ENCODE data around the gene DOCK1. TPM values are rescaled to one million over a fixed set of nuclear protein-coding genes. Genes with fewer than 3 reads are reported as not detected.
A peak's percentile ranks its signal among the peaks of the same experiment; 100 is the strongest.
"Not testable (repeated sequence)": the region's sequence is repeated elsewhere in the genome, so short reads cannot be mapped to it uniquely, and the experiment has no call there.

The DOCK1 gene
- total and polyA plus RNA-seq, 2 experiments from 2014 or later = 22.8 to 45.6 TPM

- no peaks in the 10 kb centered on the region for H3F3A ChIP-seq (ENCODE audit: insufficient read depth)
- no peaks in the 10 kb centered on the region for H3K9me2 ChIP-seq (ENCODE audit: insufficient read depth)
- TF ChIP-seq EZH2phosphoT487 (IDR thresholded peaks at IDR 0.05; ENCODE audit: insufficient read depth, low read depth) (no peak), EZH2 (IDR thresholded peaks at IDR 0.05; ENCODE audit: insufficient read depth, poor library complexity, severe bottlenecking) (no peak)
- no peak overlapping the region for H2AFZ ChIP-seq
- WGBS, 2 experiments (ENCODE audit: low coverage in 1 of 2, low lambda C conversion rate in 2 of 2, missing lambda C conversion rate in 2 of 2) = 41 to 47% methylated on average over 5 of the region's 5 CpGs
- DNase-seq = peak; percentile 54
- peaks cover 12% of the 10 kb centered on the region; the same call in 1 of the 2 replicates for H3K27me3 ChIP-seq (replicated peaks; ENCODE audit: insufficient read depth)
- no peaks in the 10 kb centered on the region for H3K36me3 ChIP-seq (ENCODE audit: low read depth)
- no peak overlapping the region for H3K27ac ChIP-seq
- no peak overlapping the region for H3K9ac ChIP-seq
- H3K4me3 ChIP-seq = no peak overlapping the region
- H3K4me1 ChIP-seq (ENCODE audit: insufficient read depth) = peaks cover 17% of the 10 kb centered on the region; the same call in 1 of the 2 replicates
- H4K20me1 ChIP-seq (ENCODE audit: insufficient read depth) = no peaks in the 10 kb centered on the region
- in situ Hi-C loops (cut with MboI) = no loop called here
- H3K4me2 ChIP-seq (ENCODE audit: unreplicated experiment) = peak overlapping the region; percentile 15
- H3K9me3 ChIP-seq (ENCODE audit: low read depth) = no peaks in the 10 kb centered on the region
- H3K79me2 ChIP-seq (ENCODE audit: insufficient read depth) = no peaks in the 10 kb centered on the region
Observed at GRCh38 chr10:126880926-126881325, 24.3 kb upstream of the DOCK1 start.

GRCh38 chr10:126882055-126882454, 23.2 kb upstream of the DOCK1 start:
- in situ Hi-C loops (cut with MboI) = not testable (repeated sequence)

GRCh38 chr10:126888436-126888835, 16.8 kb upstream of the DOCK1 start:
- in situ Hi-C loops (cut with MboI); H3K9me2 ChIP-seq (ENCODE audit: insufficient read depth); H3K27ac ChIP-seq; H3F3A ChIP-seq (ENCODE audit: insufficient read depth); H2AFZ ChIP-seq; H4K20me1 ChIP-seq (ENCODE audit: insufficient read depth); H3K27me3 ChIP-seq (replicated peaks; ENCODE audit: insufficient read depth); DNase-seq; H3K9ac ChIP-seq; H3K9me3 ChIP-seq (ENCODE audit: low read depth); H3K4me3 ChIP-seq; H3K36me3 ChIP-seq (ENCODE audit: low read depth); H3K4me1 ChIP-seq (ENCODE audit: insufficient read depth); H3K4me2 ChIP-seq (ENCODE audit: unreplicated experiment); H3K79me2 ChIP-seq (ENCODE audit: insufficient read depth): not testable (repeated sequence)
- WGBS, 2 experiments (ENCODE audit: low coverage in 1 of 2, low lambda C conversion rate in 2 of 2, missing lambda C conversion rate in 2 of 2) = 17 to 50% methylated on average over 1 of the region's 1 CpG

More at GRCh38 chr10:126882055-126882454, 23.2 kb upstream of the DOCK1 start:
- not testable (repeated sequence) for H2AFZ ChIP-seq; DNase-seq; H3K4me3 ChIP-seq; H3K4me2 ChIP-seq (ENCODE audit: unreplicated experiment); H3K79me2 ChIP-seq (ENCODE audit: insufficient read depth); H3K9me2 ChIP-seq (ENCODE audit: insufficient read depth); H3K9ac ChIP-seq; H3F3A ChIP-seq (ENCODE audit: insufficient read depth); H4K20me1 ChIP-seq (ENCODE audit: insufficient read depth); H3K9me3 ChIP-seq (ENCODE audit: low read depth); H3K36me3 ChIP-seq (ENCODE audit: low read depth); H3K27ac ChIP-seq
- WGBS, 2 experiments (ENCODE audit: low coverage in 1 of 2, low lambda C conversion rate in 2 of 2, missing lambda C conversion rate in 2 of 2) = 36 to 44% methylated on average over 15 to 16 of the region's 16 CpGs
- Histone ChIP-seq H3K4me1 (ENCODE audit: insufficient read depth) (peaks cover 11% of the 10 kb centered on the region; the same call in 1 of the 2 replicates), H3K27me3 (replicated peaks; ENCODE audit: insufficient read depth) (peaks cover 12% of the 10 kb centered on the region; the same call in 1 of the 2 replicates)

GRCh38 chr10:126889421-126889820, 15.8 kb upstream of the DOCK1 start:
- TF ChIP-seq EZH2phosphoT487 (IDR thresholded peaks at IDR 0.05; ENCODE audit: insufficient read depth, low read depth) (no peak), EZH2 (IDR thresholded peaks at IDR 0.05; ENCODE audit: insufficient read depth, poor library complexity, severe bottlenecking) (no peak)
- in situ Hi-C loops (cut with MboI) = no loop called here
- Histone ChIP-seq H3K4me2 (ENCODE audit: unreplicated experiment) (no peak overlapping the region), H3K36me3 (ENCODE audit: low read depth) (no peaks in the 10 kb centered on the region), H2AFZ (no peak overlapping the region), H3K27me3 (replicated peaks; ENCODE audit: insufficient read depth) (0 out of 2 replicates have a peak, but pooled peaks cover 5% of the 10 kb centered on the region), H3K79me2 (ENCODE audit: insufficient read depth) (no peaks in the 10 kb centered on the region), H3K9me3 (ENCODE audit: low read depth) (no peaks in the 10 kb centered on the region), H3K4me3 (no peak overlapping the region), H3K4me1 (ENCODE audit: insufficient read depth) (no peaks in the 10 kb centered on the region), H3K9me2 (ENCODE audit: insufficient read depth) (no peaks in the 10 kb centered on the region), H4K20me1 (ENCODE audit: insufficient read depth) (no peaks in the 10 kb centered on the region), H3K9ac (no peak overlapping the region), H3K27ac (no peak overlapping the region), H3F3A (ENCODE audit: insufficient read depth) (no peaks in the 10 kb centered on the region)
- DNase-seq = no peak
- WGBS, 2 experiments (ENCODE audit: low coverage in 1 of 2, low lambda C conversion rate in 2 of 2, missing lambda C conversion rate in 2 of 2) = 5 to 6% methylated on average over 1 of the region's 1 CpG

- H2AFZ ChIP-seq; H3K9ac ChIP-seq; H3K9me2 ChIP-seq (ENCODE audit: insufficient read depth); H3K27ac ChIP-seq; H3K27me3 ChIP-seq (replicated peaks; ENCODE audit: insufficient read depth); in situ Hi-C loops (cut with MboI); H3K4me1 ChIP-seq (ENCODE audit: insufficient read depth); H3K9me3 ChIP-seq (ENCODE audit: low read depth); H3K4me3 ChIP-seq; DNase-seq; H3K36me3 ChIP-seq (ENCODE audit: low read depth); H3K79me2 ChIP-seq (ENCODE audit: insufficient read depth); H4K20me1 ChIP-seq (ENCODE audit: insufficient read depth); H3K4me2 ChIP-seq (ENCODE audit: unreplicated experiment); H3F3A ChIP-seq (ENCODE audit: insufficient read depth): not testable (repeated sequence)
- 82 to 84% methylated on average over 5 of the region's 5 CpGs for WGBS, 2 experiments (ENCODE audit: low coverage in 1 of 2, low lambda C conversion rate in 2 of 2, missing lambda C conversion rate in 2 of 2)
Observed at GRCh38 chr10:126890797-126891196, 14.4 kb upstream of the DOCK1 start.
